Endothelial cell of umbilical vein (primary cell): ENCODE results near the gene VSTM4. TPM values are rescaled to one million over a fixed set of nuclear protein-coding genes. Genes with fewer than 3 reads are reported as not detected.

Experiments
- BruUV-seq: library from RNA; stranded (reverse); fragments of 400-500 nt; replicated peaks from 2 replicates; lab custom pipeline; 2021; lab: Mats Ljungman, UMichigan
- CTCF ChIA-PET: fragments of 300-600, 350-600 bp; sonication (Branson Sonifier 250); formaldehyde crosslinking; loops from one replicate; lab custom pipeline; 2021; ENCODE audit warnings: antibody characterized with exemption, inconsistent platforms; lab: Charles Lee
- POLR2A ChIA-PET: fragments of 300-600, 350-600 bp; sonication (Branson Sonifier 250); formaldehyde crosslinking; loops from one replicate; lab custom pipeline; 2021; ENCODE audit warnings: antibody characterized with exemption, inconsistent platforms; lab: Charles Lee
- DNase-seq: peaks from one replicate; pipeline ENCODE4 v3.0.0-alpha.2; 2011; ENCODE audit warnings: low read depth, low spot score
- FAIRE-seq: peaks from 2 replicates; lab custom pipeline; 2011; peaks lifted over from hg19 to GRCh38; lab: Jason Lieb, UNC
- H2AFZ ChIP-seq: 2 replicates; pipeline ENCODE4 v1.6.0; 2012; ENCODE audit warnings: low read depth, low read length, control low read depth, inconsistent platforms
- H3K27ac ChIP-seq: 2 replicates; pipeline ENCODE4 v1.5.1; 2011; ENCODE audit warnings: low read depth, mild to moderate bottlenecking, control low read depth, low read length, moderate library complexity; ENCODE audit not compliant: insufficient read depth
- H3K27me3 ChIP-seq, 2 experiments: 2 replicates each; pipeline versions ENCODE4 v1.6.0 to v1.6.1; 2011; ENCODE audit warnings: low read length in 2 of 2, mixed read lengths in 1 of 2; ENCODE audit not compliant: control insufficient read depth in 2 of 2, insufficient read depth in 2 of 2
- H3K36me3 ChIP-seq, 2 experiments: 2 replicates in 1 of 2; 3 replicates in 1 of 2; pipeline ENCODE4 v1.5.1; 2011; ENCODE audit warnings: low read length in 2 of 2, mild to moderate bottlenecking in 1 of 2, moderate library complexity in 1 of 2; ENCODE audit not compliant: control insufficient read depth in 2 of 2, insufficient read depth in 2 of 2; ENCODE audit errors: extremely low read depth in 1 of 2
- H3K4me1 ChIP-seq: 3 replicates; pipeline ENCODE4 v1.5.1; 2011; ENCODE audit warnings: mild to moderate bottlenecking, low read length; ENCODE audit not compliant: control insufficient read depth, insufficient read depth; ENCODE audit errors: extremely low read depth
- H3K4me2 ChIP-seq: 2 replicates; pipeline ENCODE4 v1.6.1; 2011; ENCODE audit warnings: low read length, control low read depth, mixed read lengths; ENCODE audit not compliant: insufficient read depth
- H3K4me3 ChIP-seq, 3 experiments: fragments of 200-600 bp in 1 of 3; sonication (generic), shearing (Covaris generic) in 1 of 3; replicated peaks in 1 of 3; 2 replicates each; pipeline ENCODE4 v1.5.1; 2011 to 2016; ENCODE audit warnings: control low read depth in 3 of 3, low read length in 3 of 3, mild to moderate bottlenecking in 2 of 3, inconsistent platforms in 1 of 3, low read depth in 1 of 3, moderate library complexity in 1 of 3; ENCODE audit not compliant: insufficient read depth in 1 of 3
- H3K79me2 ChIP-seq: 2 replicates; pipeline ENCODE4 v1.6.0; 2012; ENCODE audit warnings: low read length, inconsistent platforms; ENCODE audit not compliant: control insufficient read depth, insufficient read depth
- H3K9ac ChIP-seq: replicated peaks from 2 replicates; pipeline ENCODE3; 2011; ENCODE audit warnings: low read length, control low read depth; ENCODE audit not compliant: insufficient read depth; ENCODE audit errors: extremely low read depth
- H3K9me1 ChIP-seq: replicated peaks from 3 replicates; pipeline ENCODE4 v1.6.0; 2011; ENCODE audit warnings: mild to moderate bottlenecking, low read length; ENCODE audit not compliant: control insufficient read depth, insufficient read depth; ENCODE audit errors: extremely low read depth
- H3K9me3 ChIP-seq: replicated peaks from 2 replicates; pipeline ENCODE4 v1.5.1; 2012; ENCODE audit warnings: low read length, inconsistent platforms; ENCODE audit not compliant: control insufficient read depth, insufficient read depth
- H4K20me1 ChIP-seq: replicated peaks from 2 replicates; pipeline ENCODE3; 2011; ENCODE audit warnings: mild to moderate bottlenecking, low read length; ENCODE audit not compliant: control insufficient read depth, insufficient read depth; ENCODE audit errors: extremely low read depth
- EZH2 ChIP-seq: IDR thresholded peaks from 2 replicates; pipeline ENCODE4 v1.6.1; 2012; ENCODE audit warnings: borderline replicate concordance, low read depth, mild to moderate bottlenecking, moderate library complexity, low read length, inconsistent platforms; ENCODE audit not compliant: severe bottlenecking
- FOS ChIP-seq: IDR thresholded peaks from 2 replicates; pipeline ENCODE4 v1.6.1; 2011; ENCODE audit warnings: mild to moderate bottlenecking, low read length, moderate library complexity, borderline replicate concordance; ENCODE audit not compliant: insufficient read depth
- GATA2 ChIP-seq: IDR thresholded peaks from 2 replicates; pipeline ENCODE4 v1.7.0; 2011; ENCODE audit warnings: low read depth, mild to moderate bottlenecking, moderate library complexity, mixed read lengths, low read length; ENCODE audit not compliant: insufficient read length, insufficient read depth
- MYC ChIP-seq: IDR thresholded peaks from one replicate; pipeline ENCODE4 v1.6.1; 2011; ENCODE audit warnings: mild to moderate bottlenecking, low read depth, low read length
- POLR2A ChIP-seq: IDR thresholded peaks from 2 replicates; pipeline ENCODE4 v1.6.1; 2012; ENCODE audit warnings: low read depth, mild to moderate bottlenecking, control low read depth, low read length
- POLR2AphosphoS5 ChIP-seq: IDR thresholded peaks from 2 replicates; pipeline ENCODE4 v1.6.1; 2012; ENCODE audit warnings: low read depth, mild to moderate bottlenecking, control low read depth, low read length, moderate library complexity; ENCODE audit not compliant: insufficient read depth
- dilution Hi-C: fragments of 300-500 bp; cut with MboI; formaldehyde crosslinking; loops from one replicate; pipeline ENCODE4 v1.15.0; 2019; ENCODE audit warnings: low sequenced_read_pairs; ENCODE audit not compliant: extremely low pct_ligation_motif_present
- intact Hi-C: fragments of 100-400 bp; cut with micrococcal nuclease; formaldehyde crosslinking; loops from one replicate; pipeline ENCODE4 v1.10.0; 2022
- polyA plus RNA-seq, 4 experiments: library from polyadenylated mRNA; depleted of rRNA in 3 of 4; stranded (reverse) in 3 of 4; unstranded in 1 of 4; fragments of >200 nt; gene quantifications; 2 replicates each; pipeline versions ENCODE4 v1.2.1 to v1.2.3, GENCODE V29; 2011 to 2012; ENCODE audit warnings: missing spikeins in 1 of 4
- total RNA-seq: library from RNA; stranded (reverse); gene quantifications from 2 replicates; pipeline ENCODE4 v1.2.3, GENCODE V29; 2021
- TF ChIP-seq, protein P1 (sequence below), 2 donors: IDR thresholded peaks; 1 replicate in 1 of 2; 2 replicates in 1 of 2; pipeline ENCODE4 v1.5.1; 2011; ENCODE audit warnings: low read length in 2 of 2, mild to moderate bottlenecking in 2 of 2, moderate library complexity in 2 of 2, control low read depth in 1 of 2, inconsistent platforms in 1 of 2, low read depth in 1 of 2; ENCODE audit not compliant: insufficient read depth in 1 of 2; ENCODE audit errors: extremely low read depth in 1 of 2

Gene VSTM4
- total and polyA plus RNA-seq, 2 donors (not counting 3 experiments of a cell fraction or from before 2014, with no cell fraction given), result 0.07 TPM

DNA sequence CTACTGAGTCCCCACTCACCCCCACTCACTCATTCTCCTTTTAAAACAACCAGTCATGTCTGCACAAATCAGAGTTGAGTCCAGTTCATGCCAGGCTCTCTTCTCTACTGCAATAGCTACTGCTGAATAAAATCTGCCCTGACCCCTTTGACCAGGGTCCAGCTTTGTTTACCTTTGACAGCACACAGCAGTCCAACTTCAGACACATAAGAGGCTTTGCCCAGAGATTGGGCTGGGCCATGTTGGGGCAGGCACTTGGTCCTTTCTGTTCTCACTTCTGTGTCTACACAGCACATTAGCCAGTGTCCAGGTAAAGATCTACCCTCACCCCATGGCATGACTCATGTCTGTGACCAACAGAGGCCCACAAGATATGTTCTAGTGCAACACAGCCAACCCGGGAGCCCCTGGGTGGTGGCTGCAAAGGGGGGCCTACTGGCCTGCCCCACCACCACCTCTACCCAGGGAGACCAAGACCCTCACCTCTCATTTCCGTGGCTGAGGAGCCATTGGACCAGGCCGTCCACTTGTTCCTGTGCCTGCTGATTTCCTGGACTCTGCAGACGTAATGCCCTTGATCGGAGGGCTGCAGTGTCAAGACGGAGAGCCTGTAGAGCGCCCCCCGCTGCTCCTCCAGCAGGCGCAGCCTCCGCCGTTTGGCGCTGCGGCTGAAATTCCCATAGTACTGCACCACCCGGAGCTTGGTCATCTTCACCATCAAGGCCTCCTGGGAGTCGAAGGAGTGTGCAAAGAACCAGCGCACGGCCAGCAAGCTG lies 8.0 kb downstream of the VSTM4 start:
- Histone ChIP-seq H2AFZ (no peak overlapping the region), H3K36me3 (no peaks in the 10 kb centered on the region), H3K27ac (no peak overlapping the region), H3K27me3 (peaks cover 0 to 4% of the 10 kb centered on the region in 2 experiments), H3K9me3 (no peaks in the 10 kb centered on the region), H4K20me1 (no peaks in the 10 kb centered on the region), H3K4me3 (no peak overlapping the region), H3K9ac (no peak overlapping the region), H3K4me1 (no peaks in the 10 kb centered on the region), H3K9me1 (no peaks in the 10 kb centered on the region), H3K79me2 (no peaks in the 10 kb centered on the region), H3K4me2 (no peak overlapping the region)
- ChIA-PET CTCF (no interaction called here), POLR2A (no interaction called here)
- no TSS peak for BruUV-seq
- intact Hi-C loops, result no loop called here
- dilution Hi-C loops, result no loop called here
- TF ChIP-seq EZH2, result no peak
- no peak for TF ChIP-seq GATA2
- TF ChIP-seq FOS, result no peak
- TF ChIP-seq POLR2A, result no peak
- no peak for FAIRE-seq
- no peak for DNase-seq

DNA sequence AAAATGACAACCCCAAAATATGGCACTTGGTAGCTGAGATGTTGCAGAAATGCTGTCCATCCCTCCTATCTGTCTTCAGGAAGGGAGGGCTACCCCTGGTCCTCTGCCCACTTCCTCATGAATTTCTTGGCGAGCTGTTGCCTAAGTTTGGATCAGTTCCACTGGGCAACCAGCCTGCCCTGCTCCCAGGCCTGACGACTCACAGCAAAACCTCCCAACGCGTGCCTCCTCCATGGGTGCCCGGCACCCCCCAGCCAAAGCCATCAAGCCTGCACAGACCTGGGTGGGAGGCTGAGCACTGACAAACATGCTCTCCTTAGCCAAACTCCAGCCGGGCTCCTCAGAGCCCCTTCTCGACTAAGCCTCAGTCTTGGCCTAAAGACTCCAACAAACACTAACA lies 8.9 kb downstream of the VSTM4 start:
- Histone ChIP-seq H3K9ac (no peak overlapping the region), H3K27me3 (peaks cover 0 to 4% of the 10 kb centered on the region in 2 experiments), H4K20me1 (no peaks in the 10 kb centered on the region), H3K27ac (no peak overlapping the region), H3K4me2 (no peak overlapping the region), H3K79me2 (no peaks in the 10 kb centered on the region), H3K36me3 (no peaks in the 10 kb centered on the region), H3K4me3 (no peak overlapping the region), H3K9me1 (no peaks in the 10 kb centered on the region), H3K9me3 (no peaks in the 10 kb centered on the region), H3K4me1 (no peaks in the 10 kb centered on the region), H2AFZ (no peak overlapping the region)
- ChIA-PET POLR2A (no interaction called here), CTCF (no interaction called here)
- no peak for FAIRE-seq
- intact Hi-C loops (no loop called here), dilution Hi-C loops (no loop called here)
- no TSS peak for BruUV-seq
- DNase-seq, result no peak
- TF ChIP-seq FOS (no peak), GATA2 (no peak), POLR2AphosphoS5 (no peak), MYC (no peak), POLR2A (no peak), EZH2 (no peak)
- TF ChIP-seq, protein P1, sequence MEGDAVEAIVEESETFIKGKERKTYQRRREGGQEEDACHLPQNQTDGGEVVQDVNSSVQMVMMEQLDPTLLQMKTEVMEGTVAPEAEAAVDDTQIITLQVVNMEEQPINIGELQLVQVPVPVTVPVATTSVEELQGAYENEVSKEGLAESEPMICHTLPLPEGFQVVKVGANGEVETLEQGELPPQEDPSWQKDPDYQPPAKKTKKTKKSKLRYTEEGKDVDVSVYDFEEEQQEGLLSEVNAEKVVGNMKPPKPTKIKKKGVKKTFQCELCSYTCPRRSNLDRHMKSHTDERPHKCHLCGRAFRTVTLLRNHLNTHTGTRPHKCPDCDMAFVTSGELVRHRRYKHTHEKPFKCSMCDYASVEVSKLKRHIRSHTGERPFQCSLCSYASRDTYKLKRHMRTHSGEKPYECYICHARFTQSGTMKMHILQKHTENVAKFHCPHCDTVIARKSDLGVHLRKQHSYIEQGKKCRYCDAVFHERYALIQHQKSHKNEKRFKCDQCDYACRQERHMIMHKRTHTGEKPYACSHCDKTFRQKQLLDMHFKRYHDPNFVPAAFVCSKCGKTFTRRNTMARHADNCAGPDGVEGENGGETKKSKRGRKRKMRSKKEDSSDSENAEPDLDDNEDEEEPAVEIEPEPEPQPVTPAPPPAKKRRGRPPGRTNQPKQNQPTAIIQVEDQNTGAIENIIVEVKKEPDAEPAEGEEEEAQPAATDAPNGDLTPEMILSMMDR (IDR thresholded peaks at IDR 0.05; ENCODE audit: extremely low read depth in 1 of 2, insufficient read depth in 1 of 2, low read depth in 1 of 2, low read length in 2 of 2), result no peak
